GM12872 (cell line): ENCODE data around the gene DENND5B.

Experiments
- TF ChIP-seq, protein P1 (sequence below): IDR thresholded peaks from 3 replicates; pipeline ENCODE4 v1.5.1; 2011; ENCODE audit warnings: low read depth, mild to moderate bottlenecking, low read length, moderate library complexity; ENCODE audit not compliant: insufficient read depth

The DENND5B gene

GRCh38 chr12:31583878-31584277 is 7.1 kb downstream of the DENND5B start:
- TF ChIP-seq, protein P1, sequence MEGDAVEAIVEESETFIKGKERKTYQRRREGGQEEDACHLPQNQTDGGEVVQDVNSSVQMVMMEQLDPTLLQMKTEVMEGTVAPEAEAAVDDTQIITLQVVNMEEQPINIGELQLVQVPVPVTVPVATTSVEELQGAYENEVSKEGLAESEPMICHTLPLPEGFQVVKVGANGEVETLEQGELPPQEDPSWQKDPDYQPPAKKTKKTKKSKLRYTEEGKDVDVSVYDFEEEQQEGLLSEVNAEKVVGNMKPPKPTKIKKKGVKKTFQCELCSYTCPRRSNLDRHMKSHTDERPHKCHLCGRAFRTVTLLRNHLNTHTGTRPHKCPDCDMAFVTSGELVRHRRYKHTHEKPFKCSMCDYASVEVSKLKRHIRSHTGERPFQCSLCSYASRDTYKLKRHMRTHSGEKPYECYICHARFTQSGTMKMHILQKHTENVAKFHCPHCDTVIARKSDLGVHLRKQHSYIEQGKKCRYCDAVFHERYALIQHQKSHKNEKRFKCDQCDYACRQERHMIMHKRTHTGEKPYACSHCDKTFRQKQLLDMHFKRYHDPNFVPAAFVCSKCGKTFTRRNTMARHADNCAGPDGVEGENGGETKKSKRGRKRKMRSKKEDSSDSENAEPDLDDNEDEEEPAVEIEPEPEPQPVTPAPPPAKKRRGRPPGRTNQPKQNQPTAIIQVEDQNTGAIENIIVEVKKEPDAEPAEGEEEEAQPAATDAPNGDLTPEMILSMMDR, result no peak

DNA sequence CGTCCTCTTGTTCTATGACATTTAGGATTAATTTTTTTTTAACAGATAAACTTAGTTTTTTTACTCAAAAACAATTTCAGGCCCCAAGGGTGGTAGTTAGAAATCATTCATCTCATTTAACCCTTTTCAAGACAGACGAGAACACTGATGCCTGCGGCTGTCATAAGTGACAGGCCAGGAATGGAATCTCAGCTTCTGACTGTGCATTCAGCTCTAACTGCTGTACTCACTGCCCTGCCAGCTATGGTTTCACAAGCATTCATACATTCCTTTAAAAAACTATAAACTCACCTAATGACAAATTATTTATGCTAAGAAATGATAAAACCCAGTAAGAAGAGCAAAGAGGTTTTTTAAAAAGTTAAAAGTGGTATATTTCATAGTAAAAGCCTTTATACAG is 8.8 kb downstream of the DENND5B start:
- TF ChIP-seq, protein P1, result no peak

DNA sequence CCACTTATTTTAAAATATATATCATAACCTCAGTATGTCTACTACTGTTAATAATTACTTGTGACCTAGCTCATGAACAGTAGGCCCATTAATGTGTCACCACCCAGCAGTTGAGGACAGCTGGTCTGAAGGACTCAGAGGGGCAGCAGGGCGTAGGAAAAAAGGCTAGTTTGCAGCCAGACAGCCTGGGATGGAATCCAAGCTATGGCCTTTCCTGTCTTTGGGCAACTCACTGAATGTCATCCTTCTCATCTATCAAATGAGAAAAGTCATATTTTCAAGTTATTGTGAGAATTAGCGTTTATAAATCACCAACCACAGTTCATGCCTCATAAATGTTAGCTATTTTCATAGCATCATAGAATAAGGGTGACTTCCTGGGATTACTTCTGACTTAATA is 12.3 kb downstream of the DENND5B start:
- TF ChIP-seq, protein P1, result no peak

GRCh38 chr12:31574803-31575575 is 15.9 kb downstream of the DENND5B start:
- TF ChIP-seq, protein P1, result no peak

GRCh38 chr12:31572900-31573600 is 17.9 kb downstream of the DENND5B start:
- TF ChIP-seq, protein P1, result no peak

- TF ChIP-seq, protein P1, result no peak
Measured at GRCh38 chr12:31570880-31571279, 20.1 kb downstream of the DENND5B start.

- TF ChIP-seq, protein P1, result no peak
Measured at GRCh38 chr12:31568498-31568897, 22.4 kb downstream of the DENND5B start.
